NK-92 (cell line): ENCODE measurements around the gene EHBP1.

ENCODE experiments used
- DNase-seq: peaks from one replicate; lab custom pipeline; 2025; ENCODE audit not compliant: unreplicated experiment; lab: John Stamatoyannopoulos, UW

The EHBP1 gene

DNA sequence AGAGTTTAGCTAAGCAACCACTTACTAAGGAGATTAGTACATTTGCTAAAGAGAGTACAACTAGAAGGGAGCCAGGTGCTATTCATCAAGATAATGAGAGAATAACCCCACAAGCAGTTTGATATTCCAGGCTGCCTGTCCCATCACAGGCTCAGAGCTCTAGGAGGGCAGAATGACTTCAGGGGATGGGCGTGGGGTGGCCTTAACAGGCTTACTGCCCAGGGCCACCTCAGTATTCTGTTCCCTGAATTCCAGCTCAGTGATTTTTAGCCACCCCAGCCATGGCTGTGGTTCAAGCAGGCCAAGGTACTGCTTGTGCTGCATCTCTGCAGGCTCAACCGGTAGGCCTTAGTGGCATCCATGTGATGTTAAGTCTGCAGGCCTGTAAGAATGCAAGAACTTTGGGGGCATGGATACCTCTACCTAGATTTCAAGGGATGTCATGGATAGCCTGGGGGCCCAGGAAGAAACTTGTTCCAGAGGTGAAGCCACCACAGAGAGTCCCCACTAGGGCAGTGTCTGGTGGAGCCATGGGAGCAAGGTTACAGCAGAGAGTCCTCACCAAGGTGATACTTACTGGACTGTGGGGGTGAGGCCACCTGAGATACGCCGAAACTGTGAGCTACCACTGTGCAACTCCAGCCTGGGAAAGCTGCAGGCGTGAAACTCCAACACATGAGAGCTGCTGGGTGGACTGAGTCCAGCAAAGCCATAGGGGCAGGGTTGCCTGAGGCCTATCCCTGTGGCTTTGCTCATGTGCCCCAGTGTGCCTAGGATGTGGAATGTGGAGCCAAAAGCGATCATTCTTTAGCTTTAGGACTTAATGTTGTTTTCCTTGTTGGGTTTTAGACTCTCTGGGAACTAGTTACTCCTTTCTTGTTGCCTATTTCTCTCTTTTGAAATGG lies 107.7 kb downstream of the EHBP1 start:
- DNase-seq: no peak

DNA sequence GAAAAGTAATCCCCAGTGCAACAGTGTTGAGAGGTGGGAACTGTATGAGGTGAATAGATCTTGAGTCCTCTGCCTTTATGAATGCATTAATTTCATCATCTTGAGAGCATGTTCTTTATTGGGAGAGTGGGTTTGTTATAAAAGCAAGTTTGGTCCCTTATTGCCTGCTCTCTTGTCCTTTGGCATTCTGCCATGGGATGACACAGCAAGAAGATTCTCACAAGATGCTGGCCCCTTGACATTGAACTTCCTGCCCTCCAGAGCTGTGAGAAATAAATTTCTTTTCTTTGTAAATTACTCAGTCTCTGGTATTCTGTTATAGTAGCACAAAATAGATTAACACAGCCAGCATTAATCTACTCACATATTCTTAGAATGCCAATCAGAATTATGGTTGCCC lies 108.6 kb downstream of the EHBP1 start:
- no peak for DNase-seq

DNA sequence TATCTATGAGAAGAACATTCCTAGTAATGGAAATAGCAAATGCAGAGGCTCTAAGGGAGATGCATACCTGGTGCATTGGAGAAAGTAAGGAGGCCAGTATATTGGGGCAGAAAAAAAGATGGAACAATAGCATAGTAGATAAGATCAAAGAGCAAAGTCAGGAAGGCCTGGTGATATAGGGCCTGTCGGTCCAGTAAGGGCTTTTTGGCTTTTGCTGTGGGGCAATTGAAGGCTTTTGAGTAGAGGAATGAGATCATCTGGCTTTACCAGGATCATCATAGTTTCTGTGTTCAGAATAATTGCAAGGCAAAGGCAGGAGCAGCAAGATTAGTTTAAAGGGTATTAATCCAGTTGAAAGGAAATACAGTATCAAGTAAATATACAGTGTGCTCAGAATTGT lies 111.8 kb downstream of the EHBP1 start:
- no peak for DNase-seq

DNA sequence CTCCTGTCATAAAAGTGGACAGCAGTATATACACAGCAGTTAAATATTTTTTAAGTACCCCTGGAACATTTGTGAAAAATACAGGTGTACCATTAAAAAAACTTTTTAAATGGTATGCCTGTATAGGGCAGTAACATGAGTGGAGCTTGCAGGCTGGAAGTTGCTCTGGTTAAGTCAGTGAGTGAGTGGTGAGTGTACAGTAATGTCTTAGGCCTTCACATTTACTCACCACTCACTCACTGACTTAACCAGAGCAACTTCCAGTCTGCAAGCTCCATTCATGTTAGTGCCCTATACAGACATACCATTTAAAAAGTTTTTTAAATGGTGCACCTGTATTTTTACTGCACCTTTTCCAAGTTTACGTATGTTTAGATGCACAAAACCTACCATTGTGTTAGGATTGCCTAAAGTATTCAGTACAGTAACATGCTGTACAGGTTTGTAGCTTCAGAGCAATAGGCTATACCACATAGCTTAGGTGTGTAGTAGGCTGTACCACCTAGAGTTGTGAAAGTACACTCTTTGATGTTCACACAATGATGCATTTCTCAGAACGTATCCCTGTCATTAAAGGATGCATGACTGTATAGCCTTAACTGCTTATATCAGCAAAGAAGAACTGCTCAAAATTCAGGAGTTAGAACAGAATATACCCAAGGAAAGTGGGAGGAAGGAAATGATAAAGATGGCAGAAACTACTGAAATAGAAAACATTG lies 112.6 kb downstream of the EHBP1 start:
- no peak for DNase-seq

DNA sequence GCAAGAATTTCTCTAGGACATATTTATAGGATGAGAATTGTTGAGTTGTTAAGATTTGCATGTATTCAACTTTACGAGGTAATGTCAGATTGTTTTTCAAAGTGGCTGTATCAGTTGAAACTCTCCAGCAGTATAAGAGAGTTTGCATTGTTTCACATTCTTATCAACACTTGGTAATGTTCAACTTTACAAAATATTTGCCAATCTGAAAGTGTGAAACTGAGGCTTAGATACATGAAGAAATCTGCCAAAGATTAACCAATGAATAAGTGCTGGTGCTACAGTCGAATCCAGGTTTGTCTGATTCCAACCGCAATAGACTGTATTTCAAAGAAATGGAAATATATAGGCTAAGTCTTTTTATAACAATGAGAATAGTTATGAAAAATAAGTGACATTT lies 117.0 kb downstream of the EHBP1 start:
- no peak for DNase-seq

DNA sequence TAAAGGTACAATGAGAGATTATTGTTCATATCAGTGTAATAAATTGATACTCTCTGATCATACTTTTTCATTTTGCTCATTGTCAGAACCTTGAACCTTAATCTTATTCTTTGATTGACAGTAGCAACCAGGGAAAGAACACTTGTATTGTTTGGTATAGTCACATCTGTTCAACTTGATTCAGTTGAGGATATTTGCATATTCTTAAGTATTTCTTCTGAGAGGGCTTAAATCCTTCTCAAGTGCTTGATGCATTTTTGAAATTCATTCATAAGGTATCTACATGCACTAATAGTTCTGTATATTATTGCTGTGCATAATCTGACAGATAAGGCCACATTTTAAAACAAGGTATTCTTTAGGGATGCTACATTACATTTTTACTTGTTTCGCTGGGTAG lies 118.9 kb downstream of the EHBP1 start:
- no peak for DNase-seq

DNA sequence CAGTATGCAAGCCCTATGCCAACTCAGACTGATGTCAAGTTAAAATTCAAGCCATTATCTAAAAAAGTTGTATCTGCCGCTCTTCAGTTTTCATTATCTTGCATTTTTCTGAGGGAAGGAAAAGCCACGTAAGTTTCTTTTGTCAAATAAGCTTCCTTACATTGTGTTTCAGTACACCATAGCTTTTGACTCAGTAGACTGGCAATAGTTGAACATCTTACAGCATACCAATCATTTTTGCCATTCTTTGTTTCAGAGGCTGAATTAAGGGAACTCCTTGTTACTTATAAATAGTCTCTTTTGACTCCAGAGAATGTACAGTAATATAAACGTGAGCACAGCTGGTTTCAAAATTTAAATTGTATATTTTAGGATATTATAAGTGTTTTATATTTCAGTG lies 120.6 kb downstream of the EHBP1 start:
- DNase-seq: no peak

DNA sequence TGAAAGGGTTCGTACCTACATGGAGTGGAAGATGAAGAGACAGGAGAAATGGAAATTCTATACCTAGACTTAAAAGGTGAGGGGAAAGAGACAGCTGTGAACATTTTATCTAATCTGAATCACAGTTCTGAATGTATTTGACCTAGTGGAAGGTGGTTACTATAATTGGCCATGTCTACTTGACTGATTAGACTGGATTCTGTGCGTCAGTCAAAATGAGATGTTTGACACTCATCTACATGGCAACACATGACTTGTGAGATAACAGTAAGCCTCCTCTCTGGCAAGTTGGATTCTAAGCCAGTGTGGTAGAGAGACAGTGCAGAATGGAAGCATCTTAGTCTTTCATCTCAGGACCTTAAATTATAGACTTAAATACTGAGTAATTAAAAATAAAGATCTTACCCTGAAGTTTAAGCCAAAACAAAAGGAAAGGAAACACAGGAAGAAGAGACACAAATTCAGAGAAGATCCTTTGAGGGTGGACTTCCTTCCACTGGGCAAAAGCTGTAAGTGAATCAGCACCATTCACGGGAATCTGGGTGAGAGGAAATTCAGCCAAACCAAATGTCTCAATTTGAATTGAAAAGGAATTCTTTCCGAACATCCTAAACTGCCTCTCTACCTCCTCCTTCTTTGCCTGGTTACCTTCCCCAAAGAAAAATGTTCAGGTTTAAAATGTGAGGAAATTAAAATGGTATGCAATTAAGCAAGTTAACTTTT lies 121.6 kb downstream of the EHBP1 start:
- DNase-seq: no peak

DNA sequence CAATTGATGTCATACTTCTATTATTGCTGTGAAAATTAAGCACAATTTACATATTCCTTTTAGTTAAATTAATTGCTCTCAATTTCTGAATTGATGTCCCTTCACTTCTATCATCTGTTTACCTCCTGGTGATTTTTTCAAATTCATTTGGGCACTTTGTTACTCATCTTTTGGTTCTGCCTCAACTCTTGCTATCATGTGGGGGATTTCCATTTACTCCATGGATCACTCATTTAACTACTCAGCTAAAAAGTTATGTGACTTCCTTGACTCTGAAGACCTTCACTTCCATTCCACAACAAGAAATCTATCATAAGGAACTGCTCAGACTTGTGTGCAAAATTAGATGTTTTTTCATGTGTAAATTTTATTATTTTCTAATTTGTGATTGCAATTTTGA lies 126.2 kb downstream of the EHBP1 start:
- no peak for DNase-seq

DNA sequence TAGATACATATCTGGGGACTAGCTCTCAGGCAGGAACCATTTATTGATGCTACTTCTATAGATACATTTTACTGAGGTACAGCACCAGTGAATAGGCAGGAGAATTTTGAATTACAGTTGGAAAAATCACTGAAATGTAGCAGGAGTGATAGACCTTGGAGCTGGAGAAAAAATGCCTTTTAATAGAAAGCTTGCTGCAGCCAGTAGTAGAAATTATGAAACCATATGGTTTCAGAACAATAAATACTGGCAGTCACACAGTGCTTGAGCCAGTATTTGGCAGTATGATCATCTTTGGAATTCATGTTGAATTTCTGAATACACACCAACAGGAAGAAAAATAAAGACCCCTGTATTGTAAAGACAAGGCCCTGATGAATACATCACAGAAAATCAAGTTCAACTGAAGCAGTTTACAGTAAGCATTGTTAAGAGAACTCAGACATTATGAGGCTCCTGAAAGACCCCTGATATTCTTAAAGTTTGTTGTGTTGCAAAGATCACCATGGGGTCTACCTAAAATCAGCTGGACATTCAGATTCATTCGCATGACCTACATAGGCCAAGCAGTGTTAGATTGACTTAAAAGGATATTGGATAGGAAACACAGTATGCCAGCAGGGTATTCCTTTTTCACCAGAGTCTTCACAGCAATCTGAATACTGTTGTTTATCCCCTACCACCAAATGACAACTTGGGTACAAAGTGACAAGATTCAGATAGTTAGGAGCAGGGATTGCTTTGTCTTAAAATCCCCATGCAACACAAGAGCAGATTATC lies 139.0 kb downstream of the EHBP1 start:
- DNase-seq: no peak

DNA sequence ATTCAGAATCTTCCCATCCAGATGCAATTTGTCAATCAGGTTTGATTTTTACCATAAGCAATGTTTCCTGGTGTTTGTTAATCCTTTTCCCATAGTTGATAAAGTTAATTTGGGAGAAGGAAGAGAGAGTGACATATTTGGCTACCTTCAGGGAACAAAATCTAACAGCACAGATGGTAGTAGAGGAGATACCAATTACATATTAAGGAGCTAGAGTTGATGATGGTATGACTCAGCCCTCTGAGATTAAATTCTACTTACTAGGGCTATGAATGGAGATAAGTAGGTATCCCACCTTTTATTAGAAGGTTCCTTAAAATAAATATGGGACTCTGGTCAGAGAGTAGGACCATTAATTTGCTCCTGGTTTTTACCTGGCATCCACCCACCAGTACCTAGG lies 139.7 kb downstream of the EHBP1 start:
- DNase-seq: no peak

DNA sequence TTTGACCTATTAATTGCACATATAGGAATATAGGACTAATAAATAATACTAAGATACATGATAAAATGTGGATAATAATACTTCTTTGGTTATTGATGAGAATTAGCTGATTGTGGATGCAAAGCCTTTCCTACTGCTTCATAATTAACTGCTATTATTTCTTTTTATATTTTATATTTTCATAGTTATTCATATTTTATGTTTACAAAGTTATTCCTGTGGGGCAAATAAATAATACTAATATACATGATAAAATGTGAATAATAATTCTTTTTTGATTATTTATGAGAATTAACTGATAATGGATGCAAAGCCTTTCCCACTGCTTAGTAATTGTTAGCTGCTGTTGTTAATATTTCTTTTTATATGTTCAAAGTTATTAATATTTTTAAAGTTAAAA lies 146.7 kb downstream of the EHBP1 start:
- DNase-seq: no peak

DNA sequence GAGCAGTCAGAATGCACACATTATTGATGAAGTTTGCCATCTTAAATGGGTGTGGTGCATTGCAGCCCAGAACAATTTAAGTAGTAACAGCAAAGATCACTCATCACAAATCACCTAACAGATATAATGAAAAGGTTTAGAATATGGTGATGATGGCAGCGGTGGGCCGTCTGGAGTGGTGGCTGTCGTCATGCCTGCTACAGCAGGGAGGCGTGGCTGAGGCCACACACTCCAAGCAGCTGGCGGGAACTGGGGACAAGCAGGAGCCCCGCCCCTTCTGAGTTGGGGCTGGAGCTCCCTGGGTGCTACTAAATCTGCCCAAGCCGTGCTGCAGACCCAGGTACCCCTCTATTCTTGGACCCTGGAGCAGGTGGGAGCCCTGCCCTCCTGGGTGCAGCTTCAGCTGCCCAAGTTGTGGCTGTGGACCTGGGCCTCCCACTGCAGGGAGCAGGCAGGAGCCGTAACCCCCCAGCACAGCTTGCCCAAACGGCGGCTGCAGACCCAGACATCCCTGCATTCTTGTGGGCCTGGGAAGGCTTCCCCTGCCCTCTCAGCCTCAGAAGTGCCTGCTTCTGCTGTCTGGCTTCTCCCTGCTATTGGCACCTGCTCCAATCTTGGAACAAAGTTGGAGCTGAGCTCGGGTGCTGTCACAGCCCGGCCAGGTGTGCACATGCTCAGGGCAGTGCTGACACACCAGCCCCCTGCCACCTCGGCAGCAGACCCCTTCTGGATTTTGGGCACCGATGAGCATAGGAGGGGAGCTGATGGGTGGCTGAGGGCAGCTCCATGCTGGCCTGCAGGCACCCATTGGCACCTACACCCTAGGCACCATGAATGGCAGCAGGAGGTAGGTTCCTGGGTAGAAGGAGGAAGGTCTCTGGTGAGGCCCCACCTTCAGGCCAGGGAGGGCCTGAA lies 149.3 kb downstream of the EHBP1 start:
- DNase-seq: no peak

DNA sequence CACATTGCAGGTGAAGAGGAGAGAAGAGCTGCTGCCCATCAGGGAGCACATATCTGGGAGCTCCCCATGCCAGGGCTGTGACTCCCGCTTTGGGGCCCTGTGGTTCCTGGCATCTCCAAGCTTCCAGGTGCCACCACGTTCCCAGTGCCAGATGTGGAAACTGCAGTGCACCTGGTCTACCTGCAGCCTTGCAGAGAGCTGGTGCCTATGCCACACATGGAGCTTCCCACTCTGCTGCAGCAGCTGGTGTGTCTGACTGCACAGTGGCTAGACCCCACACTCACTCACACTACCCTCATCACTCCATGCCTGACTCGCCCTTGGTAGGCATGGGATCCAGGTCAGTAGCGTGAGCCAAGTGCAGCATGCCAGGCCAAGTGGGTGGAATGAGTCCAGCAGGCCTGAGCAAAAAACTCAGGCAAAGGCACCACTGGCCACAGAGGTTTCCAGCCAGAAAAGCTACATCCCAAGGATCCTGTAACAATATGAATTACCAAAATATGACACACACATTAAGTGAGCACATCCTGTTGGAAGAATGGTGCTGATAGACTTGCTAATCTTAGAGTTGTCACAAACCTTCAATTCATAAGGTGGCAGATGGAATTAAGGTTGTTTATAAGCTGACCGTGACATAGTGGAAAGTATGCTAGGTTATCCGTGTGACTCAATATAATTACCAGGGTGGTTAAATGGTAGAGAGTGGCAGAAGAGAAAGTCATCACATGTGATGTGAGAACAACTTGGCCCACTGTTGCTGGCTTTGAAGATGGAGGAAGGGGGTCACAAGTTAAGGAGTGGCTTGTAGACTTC lies 150.9 kb downstream of the EHBP1 start:
- DNase-seq: no peak

DNA sequence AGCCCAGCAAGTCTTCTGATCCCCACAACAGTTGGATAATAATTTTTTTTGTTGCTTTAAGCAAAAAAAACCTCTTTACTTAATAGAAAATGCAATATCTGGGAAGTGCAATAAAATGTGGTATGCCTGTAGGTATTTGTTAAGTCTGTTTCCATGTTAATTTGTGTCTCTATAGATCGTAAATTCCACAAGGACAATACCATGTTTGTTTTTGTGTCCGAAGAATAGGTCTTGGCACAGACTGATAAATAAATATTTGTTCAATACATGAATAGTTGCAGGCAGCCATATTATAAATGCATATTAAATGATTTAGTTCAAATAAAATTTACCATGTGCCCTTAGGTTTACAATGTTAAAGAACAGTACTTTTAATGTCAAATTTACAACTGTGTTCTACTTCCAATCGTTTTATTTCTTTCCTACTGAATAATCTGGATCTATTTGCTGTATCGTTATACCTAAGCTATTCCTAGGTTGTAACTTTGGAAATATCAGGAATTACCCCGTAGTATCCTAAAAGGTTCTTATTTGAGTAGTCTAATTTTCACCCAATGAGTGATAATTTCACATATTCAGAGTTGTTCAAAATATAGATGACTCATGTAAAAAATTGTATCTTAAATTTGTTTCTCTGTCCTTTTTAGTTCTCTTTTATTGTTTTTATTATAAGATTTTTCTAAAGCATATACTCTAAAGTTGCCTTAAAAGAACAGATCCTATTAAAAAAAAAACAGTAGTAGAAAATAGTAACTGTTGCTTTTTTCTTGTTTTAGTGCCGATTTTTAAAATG lies 151.8 kb downstream of the EHBP1 start:
- DNase-seq: no peak

DNA sequence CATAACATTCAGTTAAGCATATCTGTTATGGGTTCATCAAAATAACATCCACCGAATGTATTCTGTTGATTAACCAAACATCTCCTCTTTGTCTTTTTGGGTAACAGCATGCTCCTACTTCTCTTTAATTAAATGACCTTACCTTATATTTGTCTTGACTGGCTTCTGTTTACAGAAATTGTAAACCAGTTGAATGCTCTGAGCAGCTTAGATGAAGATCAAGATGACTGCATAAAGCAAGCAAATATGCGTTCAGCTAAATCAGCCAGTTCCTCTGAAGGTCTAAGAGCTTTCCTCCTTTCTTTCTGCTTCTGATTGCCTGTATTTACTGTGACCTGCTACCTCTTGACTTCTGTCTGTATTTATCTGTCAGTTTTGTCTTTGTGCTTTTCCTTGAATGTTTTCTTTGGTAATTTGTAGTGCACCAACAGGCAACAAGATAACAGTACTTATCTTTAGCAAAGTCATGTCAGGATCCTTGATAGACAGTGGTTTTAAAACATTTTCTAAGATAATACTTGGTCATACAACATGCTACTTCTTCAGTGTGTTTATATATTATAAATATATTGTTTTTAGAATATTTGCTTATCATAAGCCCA lies 152.8 kb downstream of the EHBP1 start:
- no peak for DNase-seq

DNA sequence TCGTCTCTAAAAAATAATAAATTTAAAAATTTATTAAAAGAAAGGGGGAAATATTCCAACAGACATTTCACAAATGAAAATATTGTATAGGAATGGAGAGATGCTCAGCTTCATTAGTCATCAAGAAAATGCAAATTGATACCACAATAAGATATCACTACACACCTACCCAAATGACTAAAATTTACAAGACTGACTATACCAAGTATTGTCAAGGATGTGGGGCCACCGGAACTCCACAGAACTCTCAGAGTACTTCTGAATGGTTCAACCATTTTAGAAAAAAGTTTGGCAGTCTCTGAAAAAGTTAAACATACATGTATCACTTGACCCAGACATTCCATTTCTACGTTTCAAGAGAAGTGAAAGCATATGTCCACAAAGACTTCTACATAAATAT lies 163.4 kb downstream of the EHBP1 start:
- no peak for DNase-seq

DNA sequence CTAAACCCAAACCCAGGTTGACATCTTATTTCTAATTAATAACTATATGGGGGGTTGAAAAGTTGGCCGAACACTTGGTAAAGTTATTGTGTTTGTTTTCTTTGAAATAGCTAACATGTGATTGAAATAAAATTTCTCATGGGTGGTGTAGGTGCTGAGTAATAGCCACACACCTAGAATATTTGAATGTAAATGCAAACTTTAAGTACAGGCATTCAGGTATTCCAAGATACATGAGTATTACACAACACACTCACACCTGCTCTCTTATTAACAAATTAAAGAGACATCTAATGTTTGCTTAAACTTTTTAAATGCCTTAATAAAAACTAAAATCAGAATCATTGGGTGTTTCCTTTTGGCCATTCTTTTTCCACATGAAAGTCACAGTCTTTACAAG lies 165.5 kb downstream of the EHBP1 start:
- no peak for DNase-seq
